Transverse colon (tissue), 4 donors: Measurements from ENCODE around the gene TEKT1. TPM values are rescaled to one million over a fixed set of nuclear protein-coding genes. Genes with fewer than 3 reads are reported as not detected.

Experiments
- DNase-seq: peaks from one replicate; pipeline ENCODE4 v3.0.0-alpha.2; 2019
- H3K27ac ChIP-seq, 4 donors: fragments of 200-600 bp; sonication (generic); 2 replicates each; pipeline ENCODE4 v1.5.1; 2016 to 2018; ENCODE audit warnings: inconsistent platforms in 4 of 4
- H3K27me3 ChIP-seq: fragments of 200-600 bp; sonication (generic); 2 replicates; pipeline ENCODE4 v1.5.1; 2017; ENCODE audit warnings: inconsistent platforms
- H3K36me3 ChIP-seq, 4 donors: fragments of 200-600 bp; sonication (generic); 2 replicates each; pipeline ENCODE4 v1.5.1; 2017 to 2019; ENCODE audit warnings: inconsistent platforms in 4 of 4
- H3K4me1 ChIP-seq, 4 donors: fragments of 200-600 bp; sonication (generic); 2 replicates each; pipeline ENCODE4 v1.5.1; 2017 to 2020; ENCODE audit warnings: inconsistent platforms in 4 of 4
- H3K4me3 ChIP-seq, 4 donors: fragments of 200-600 bp; sonication (generic); 1 replicate in 1 of 4; 2 replicates in 3 of 4; pipeline versions ENCODE4 v1.5.1 to v1.6.1; 2017 to 2019; ENCODE audit warnings: inconsistent platforms in 4 of 4
- H3K9me3 ChIP-seq, 2 donors: fragments of 200-600 bp; sonication (generic); 2 replicates each; pipeline ENCODE4 v1.5.1; 2017 to 2019; ENCODE audit warnings: inconsistent platforms in 2 of 2
- EP300 ChIP-seq: sonication (generic); formaldehyde crosslinking; IDR thresholded peaks from one replicate; pipeline ENCODE4 v1.6.1; 2017; ENCODE audit warnings: antibody characterized with exemption, low read depth
- POLR2A ChIP-seq: fragments of 450-650 bp; IDR thresholded peaks from one replicate; pipeline ENCODE4 v1.6.1; 2016; ENCODE audit warnings: antibody characterized with exemption, mild to moderate bottlenecking, moderate library complexity
- POLR2AphosphoS5 ChIP-seq, 3 donors: sonication (generic); formaldehyde crosslinking; IDR thresholded peaks; one replicate each; pipeline ENCODE4 v1.6.1; 2016; ENCODE audit warnings: antibody characterized with exemption in 3 of 3
- WGBS, 2 donors: methylation state at CpG; one replicate each; pipeline ENCODE4 v1.1.5; 2018; ENCODE audit warnings: low coverage in 1 of 2; 5-methylcytosine and 5-hydroxymethylcytosine counted together
- in situ Hi-C, 4 donors: fragments of 200-750 bp; cut with MboI; loops; one replicate each; pipeline versions ENCODE4 v1.15.0 to v1.15.1; 2017; ENCODE audit warnings: low sequenced_read_pairs in 3 of 4, low pct_ligation_motif_present in 1 of 4, low pct_unique_long_range_greater_than_20kb in 1 of 4
- intact Hi-C: fragments of 100-400 bp; cut with DNase I; formaldehyde crosslinking; loops from one replicate; pipeline ENCODE4 v1.15.1; 2023; ENCODE audit warnings: low total_unique reads
- total RNA-seq, 4 donors: library from RNA; depleted of rRNA; stranded (reverse); fragments of >200 nt; gene quantifications; one replicate each; pipeline ENCODE4 v1.1.0, GENCODE V29; 2016
- TF ChIP-seq, protein P1 (sequence below), 5 experiments: fragments of 200-600 bp in 3 of 5; fragments of 450-650 bp in 2 of 5; sonication (generic) in 3 of 5; IDR thresholded peaks; 1 replicate in 2 of 5; 2 replicates in 3 of 5; pipeline ENCODE4 v1.5.1; 2016 to 2017; ENCODE audit warnings: antibody characterized with exemption in 5 of 5, inconsistent platforms in 3 of 5, mild to moderate bottlenecking in 2 of 5, moderate library complexity in 1 of 5

TEKT1 gene
- total RNA-seq, 4 donors from 2014 or later, result not detected

DNA sequence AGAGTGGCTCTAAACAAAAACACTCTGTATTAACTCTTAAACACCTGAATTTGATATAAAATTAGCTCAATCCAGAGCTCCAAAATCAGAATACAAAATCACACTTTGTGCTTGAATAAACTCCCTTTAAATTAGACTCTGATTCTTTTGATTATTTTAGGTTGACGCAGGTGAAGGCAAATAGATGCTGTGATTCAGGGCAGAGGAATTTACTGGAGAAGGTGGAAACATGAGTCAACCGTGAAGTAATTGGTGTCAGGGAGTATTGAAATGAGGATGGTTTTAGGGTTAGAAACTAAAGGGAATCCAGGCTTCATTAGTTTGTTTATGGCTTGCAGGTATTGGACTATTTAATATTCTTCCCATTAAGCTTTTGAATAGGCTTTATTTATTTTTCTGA, 37.1 kb upstream of the TEKT1 start:
- WGBS, 2 donors, result 37 to 43% methylated on average over 2 of the region's 2 CpGs
- H3K27me3 ChIP-seq, result peaks cover 47% of the 10 kb centered on the region
- in situ Hi-C loops (no loop called here), intact Hi-C loops (no loop called here)
- H3K4me1 ChIP-seq, result no peaks in the 10 kb centered on the region
- H3K9me3 ChIP-seq, result no peaks in the 10 kb centered on the region
- H3K36me3 ChIP-seq, result no peaks in the 10 kb centered on the region
- TF ChIP-seq, protein P1, sequence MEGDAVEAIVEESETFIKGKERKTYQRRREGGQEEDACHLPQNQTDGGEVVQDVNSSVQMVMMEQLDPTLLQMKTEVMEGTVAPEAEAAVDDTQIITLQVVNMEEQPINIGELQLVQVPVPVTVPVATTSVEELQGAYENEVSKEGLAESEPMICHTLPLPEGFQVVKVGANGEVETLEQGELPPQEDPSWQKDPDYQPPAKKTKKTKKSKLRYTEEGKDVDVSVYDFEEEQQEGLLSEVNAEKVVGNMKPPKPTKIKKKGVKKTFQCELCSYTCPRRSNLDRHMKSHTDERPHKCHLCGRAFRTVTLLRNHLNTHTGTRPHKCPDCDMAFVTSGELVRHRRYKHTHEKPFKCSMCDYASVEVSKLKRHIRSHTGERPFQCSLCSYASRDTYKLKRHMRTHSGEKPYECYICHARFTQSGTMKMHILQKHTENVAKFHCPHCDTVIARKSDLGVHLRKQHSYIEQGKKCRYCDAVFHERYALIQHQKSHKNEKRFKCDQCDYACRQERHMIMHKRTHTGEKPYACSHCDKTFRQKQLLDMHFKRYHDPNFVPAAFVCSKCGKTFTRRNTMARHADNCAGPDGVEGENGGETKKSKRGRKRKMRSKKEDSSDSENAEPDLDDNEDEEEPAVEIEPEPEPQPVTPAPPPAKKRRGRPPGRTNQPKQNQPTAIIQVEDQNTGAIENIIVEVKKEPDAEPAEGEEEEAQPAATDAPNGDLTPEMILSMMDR (IDR thresholded peaks at IDR 0.05), result no peak
- TF ChIP-seq POLR2AphosphoS5 (IDR thresholded peaks at IDR 0.05), result no peak
- no peak for TF ChIP-seq POLR2A
- no peak for TF ChIP-seq EP300
- H3K27ac ChIP-seq, result no peak overlapping the region
- no peak overlapping the region for H3K4me3 ChIP-seq
- no peak for DNase-seq

DNA sequence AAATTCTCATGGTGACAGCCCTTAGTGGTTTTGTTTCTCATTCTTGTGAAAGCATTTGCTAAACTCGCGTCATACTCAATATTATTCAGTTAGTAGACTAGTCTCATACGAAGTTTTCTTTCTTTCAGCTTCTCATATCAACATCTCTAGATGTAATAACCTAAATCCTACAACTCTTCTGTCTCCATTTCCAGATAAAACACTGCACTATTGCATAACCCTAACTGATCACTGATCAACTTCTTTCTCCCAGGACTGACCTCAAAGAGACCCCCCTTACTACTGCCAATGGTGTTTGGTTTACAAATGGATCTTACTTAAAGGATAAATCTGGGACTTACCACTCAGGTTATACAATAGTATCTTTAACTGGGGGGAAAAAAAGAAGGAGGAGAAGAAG, 36.3 kb upstream of the TEKT1 start:
- Histone ChIP-seq H3K27ac (no peak overlapping the region), H3K27me3 (peaks cover 51% of the 10 kb centered on the region), H3K4me1 (no peaks in the 10 kb centered on the region), H3K36me3 (no peaks in the 10 kb centered on the region), H3K9me3 (no peaks in the 10 kb centered on the region), H3K4me3 (no peak overlapping the region)
- in situ Hi-C loops, result no loop called here
- 81 to 88% methylated on average over 3 of the region's 3 CpGs for WGBS, 2 donors
- no peak for DNase-seq
- intact Hi-C loops, result no loop called here
- TF ChIP-seq EP300 (no peak), POLR2A (no peak), POLR2AphosphoS5 (IDR thresholded peaks at IDR 0.05) (no peak)
- TF ChIP-seq, protein P1 (IDR thresholded peaks at IDR 0.05), result no peak

DNA sequence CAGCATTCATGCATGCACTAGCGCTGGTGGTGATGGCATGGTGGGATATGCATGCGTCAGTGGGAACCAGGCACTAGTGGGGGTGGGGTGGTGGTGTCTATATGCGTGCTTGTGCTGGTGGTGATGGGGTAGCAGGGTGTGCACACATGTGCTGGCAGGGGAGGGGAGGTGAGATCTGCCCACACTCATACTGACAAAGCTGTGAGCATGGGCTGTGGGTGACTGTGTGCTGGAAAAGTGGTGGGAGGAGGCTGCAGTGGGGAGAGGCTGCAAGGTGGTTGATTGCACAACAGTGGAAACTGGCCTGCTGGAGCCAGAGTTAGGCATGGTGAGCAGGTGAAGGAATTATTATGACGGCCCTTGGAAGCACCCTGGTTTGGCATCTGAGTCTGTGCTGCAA, 31.3 kb upstream of the TEKT1 start:
- H3K4me3 ChIP-seq, result no peak overlapping the region
- no peaks in the 10 kb centered on the region for H3K9me3 ChIP-seq
- H3K27me3 ChIP-seq, result peaks cover 39% of the 10 kb centered on the region
- intact Hi-C loops (no loop called here), in situ Hi-C loops (no loop called here)
- no peak overlapping the region for H3K27ac ChIP-seq
- no peaks in the 10 kb centered on the region for H3K4me1 ChIP-seq
- DNase-seq, result no peak
- 70 to 76% methylated on average over 3 to 4 of the region's 4 CpGs for WGBS, 2 donors
- TF ChIP-seq POLR2AphosphoS5 (IDR thresholded peaks at IDR 0.05) (no peak), EP300 (no peak), POLR2A (no peak)
- TF ChIP-seq, protein P1 (IDR thresholded peaks at IDR 0.05), result no peak
- H3K36me3 ChIP-seq, result no peaks in the 10 kb centered on the region

- DNase-seq, result no peak
- 85% methylated on average over 2 of the region's 2 CpGs; no CpG with 5 or more reads in 1 of the 2 donors for WGBS, 2 donors
- no peaks in the 10 kb centered on the region for H3K9me3 ChIP-seq
- H3K4me1 ChIP-seq, result no peaks in the 10 kb centered on the region
- H3K27ac ChIP-seq, result no peak overlapping the region
- no peak overlapping the region for H3K4me3 ChIP-seq
- TF ChIP-seq POLR2AphosphoS5 (IDR thresholded peaks at IDR 0.05) (no peak), POLR2A (no peak)
- peaks cover 37% of the 10 kb centered on the region for H3K27me3 ChIP-seq
- intact Hi-C loops (no loop called here), in situ Hi-C loops (no loop called here)
- H3K36me3 ChIP-seq, result no peaks in the 10 kb centered on the region
These were observed 30.6 kb upstream of the TEKT1 start for GRCh38 chr17:6862122-6862521.

GRCh38 chr17:6857904-6858303, 26.4 kb upstream of the TEKT1 start:
- intact Hi-C loops (no loop called here), in situ Hi-C loops (no loop called here)
- peaks cover 21% of the 10 kb centered on the region for H3K27me3 ChIP-seq
- H3K27ac ChIP-seq, result no peak overlapping the region
- no peaks in the 10 kb centered on the region for H3K36me3 ChIP-seq
- TF ChIP-seq POLR2A, result no peak
- TF ChIP-seq, protein P1 (IDR thresholded peaks at IDR 0.05), result no peak
- TF ChIP-seq POLR2AphosphoS5 (IDR thresholded peaks at IDR 0.05), result no peak
- TF ChIP-seq EP300, result no peak
- no peaks in the 10 kb centered on the region for H3K4me1 ChIP-seq
- WGBS, 2 donors, result 61 to 79% methylated on average over 2 of the region's 2 CpGs
- no peak overlapping the region for H3K4me3 ChIP-seq
- DNase-seq, result no peak
- H3K9me3 ChIP-seq, result no peaks in the 10 kb centered on the region
